Activated T-helper 2 cell treated with anti-CD3 and anti-CD28 coated beads, Interferon-gamma antibody, Interleukin-2, Interleukin-4, amounts not matched to agents 10 μg/mL and 5 μg/mL and 100 μg/mL, durations not matched to agents 14 hours and 24 hours and 36 hours (primary cell): ENCODE data around the gene MELTF. TPM values are rescaled to one million over a fixed set of nuclear protein-coding genes. Genes with fewer than 3 reads are reported as not detected.

Experiments
- DNase-seq: peaks from one replicate; pipeline ENCODE4 v3.0.0; 2021; ENCODE audit warnings: low spot score
- H3K27ac Mint-ChIP-seq: one replicate; pipeline ENCODE4 v1.8.0; 2021; ENCODE audit warnings: mixed read lengths
- H3K27me3 Mint-ChIP-seq: one replicate; pipeline ENCODE4 v1.8.0; 2021; ENCODE audit warnings: low read depth, mixed read lengths
- H3K36me3 Mint-ChIP-seq: one replicate; pipeline ENCODE4 v1.8.0; 2021; ENCODE audit warnings: low read depth, mixed read lengths
- H3K4me1 Mint-ChIP-seq: one replicate; pipeline ENCODE4 v1.8.0; 2021; ENCODE audit warnings: low read depth, mixed read lengths
- H3K4me3 Mint-ChIP-seq: one replicate; pipeline ENCODE4 v1.8.0; 2021; ENCODE audit warnings: low read depth, mild to moderate bottlenecking, moderate library complexity, mixed read lengths
- H3K9me3 Mint-ChIP-seq: one replicate; pipeline ENCODE4 v1.8.0; 2021; ENCODE audit warnings: mixed read lengths
- intact Hi-C: fragments of 100-400 bp; cut with micrococcal nuclease; formaldehyde crosslinking; loops from one replicate; pipeline ENCODE4 v1.15.1; 2023
- total RNA-seq: library from RNA; stranded (reverse); gene quantifications from 2 replicates; pipeline ENCODE4 v1.2.3, GENCODE V29; 2022

MELTF gene
- total RNA-seq, 1 donor from 2014 or later, result 7.6 TPM

- no peaks in the 10 kb centered on the region for H3K9me3 Mint-ChIP-seq
- H3K4me3 Mint-ChIP-seq, result no peak overlapping the region
- H3K27ac Mint-ChIP-seq, result no peak overlapping the region
- H3K4me1 Mint-ChIP-seq, result peaks cover 8% of the 10 kb centered on the region
- H3K36me3 Mint-ChIP-seq, result no peaks in the 10 kb centered on the region
- intact Hi-C loops, result no loop called here
- no peak for DNase-seq
- peaks cover 6% of the 10 kb centered on the region for H3K27me3 Mint-ChIP-seq
These were observed 55.0 kb downstream of the MELTF start for GRCh38 chr3:196974661-196975060.

GRCh38 chr3:196971094-196971698 lies 58.4 kb downstream of the MELTF start:
- Mint-ChIP-seq H3K4me1 (peaks cover 11% of the 10 kb centered on the region), H3K27ac (peak overlapping the region; percentile 22), H3K27me3 (peaks cover 6% of the 10 kb centered on the region), H3K4me3 (peak overlapping the region; percentile 21), H3K9me3 (no peaks in the 10 kb centered on the region), H3K36me3 (peaks cover 15% of the 10 kb centered on the region)
- DNase-seq, result no peak
- intact Hi-C loops, result no loop called here

- H3K27ac Mint-ChIP-seq, result peak overlapping the region; percentile 74
- H3K4me1 Mint-ChIP-seq, result peaks cover 11% of the 10 kb centered on the region
- peaks cover 21% of the 10 kb centered on the region for H3K36me3 Mint-ChIP-seq
- H3K27me3 Mint-ChIP-seq, result peaks cover 6% of the 10 kb centered on the region
- no peak for DNase-seq
- H3K4me3 Mint-ChIP-seq, result peak overlapping the region; percentile 80
- H3K9me3 Mint-ChIP-seq, result peaks cover 5% of the 10 kb centered on the region
- intact Hi-C loops, result no loop called here
These were observed 59.0 kb downstream of the MELTF start for GRCh38 chr3:196970547-196971093.

GRCh38 chr3:196969660-196970546 lies 59.7 kb downstream of the MELTF start:
- peak; percentile 63 for DNase-seq
- intact Hi-C loops, result loop anchor here (1.0 to 10.0 kb wide), 3 partner anchors 27 to 435 kb away; partner anchors contain the start of gene NCBP2
- peak overlapping the region; percentile 80 for H3K4me3 Mint-ChIP-seq
- peaks cover 11% of the 10 kb centered on the region for H3K4me1 Mint-ChIP-seq
- peaks cover 6% of the 10 kb centered on the region for H3K27me3 Mint-ChIP-seq
- H3K27ac Mint-ChIP-seq, result peak overlapping the region; percentile 74
- peaks cover 28% of the 10 kb centered on the region for H3K36me3 Mint-ChIP-seq
- H3K9me3 Mint-ChIP-seq, result peaks cover 9% of the 10 kb centered on the region

GRCh38 chr3:196969134-196969659 lies 60.4 kb downstream of the MELTF start:
- Mint-ChIP-seq H3K27me3 (peaks cover 6% of the 10 kb centered on the region), H3K9me3 (peaks cover 9% of the 10 kb centered on the region), H3K27ac (peak overlapping the region; percentile 76), H3K36me3 (peaks cover 28% of the 10 kb centered on the region), H3K4me1 (peaks cover 12% of the 10 kb centered on the region), H3K4me3 (peak overlapping the region; percentile 84)
- DNase-seq, result peak; percentile 48
- intact Hi-C loops, result loop anchor here (1.0 to 10.0 kb wide), 3 partner anchors 26 to 434 kb away; partner anchors contain the start of gene NCBP2

- Mint-ChIP-seq H3K27me3 (peaks cover 6% of the 10 kb centered on the region), H3K27ac (peak within 1 kb of the TSS; percentile 76), H3K36me3 (peaks cover 31% of the 10 kb centered on the region), H3K9me3 (peaks cover 9% of the 10 kb centered on the region), H3K4me3 (peak within 1 kb of the TSS; percentile 84), H3K4me1 (peaks cover 12% of the 10 kb centered on the region)
- DNase-seq, result peak; percentile 34
- intact Hi-C loops, result loop anchor here (1.0 to 10.0 kb wide), 3 partner anchors 26 to 434 kb away; partner anchors contain the start of gene NCBP2
These were observed 61.1 kb downstream of the MELTF start, which contains the start of gene PIGZ for GRCh38 chr3:196968233-196969133. PIGZ (minus strand) TSS chr3:196968833; CDS start chr3:196952031, 16,802 bp downstream.

GRCh38 chr3:196967412-196968232 lies 62.0 kb downstream of the MELTF start:
- Mint-ChIP-seq H3K27me3 (peaks cover 6% of the 10 kb centered on the region), H3K4me1 (peaks cover 12% of the 10 kb centered on the region)

GRCh38 chr3:196966526-196967401 lies 62.9 kb downstream of the MELTF start:
- intact Hi-C loops, result loop anchor here (10.0 kb wide), 1 partner anchor 432 kb away; no protein-coding TSS in a partner anchor
- DNase-seq, result no peak
- H3K27me3 Mint-ChIP-seq, result peaks cover 6% of the 10 kb centered on the region

More at GRCh38 chr3:196967412-196968232, 62.0 kb downstream of the MELTF start:
- Mint-ChIP-seq H3K4me3 (peak overlapping the region; percentile 75), H3K36me3 (peaks cover 34% of the 10 kb centered on the region), H3K27ac (no peak overlapping the region), H3K9me3 (peaks cover 9% of the 10 kb centered on the region)
- intact Hi-C loops, result loop anchor here (2.0 to 10.0 kb wide), 2 partner anchors 25 to 433 kb away; partner anchors contain the start of gene NCBP2
- DNase-seq, result no peak

GRCh38 chr3:196965804-196966173 lies 63.8 kb downstream of the MELTF start:
- intact Hi-C loops, result loop anchor here (10.0 kb wide), 1 partner anchor 431 kb away; no protein-coding TSS in a partner anchor
- Mint-ChIP-seq H3K4me3 (no peak overlapping the region), H3K4me1 (peaks cover 12% of the 10 kb centered on the region), H3K27ac (no peak overlapping the region), H3K36me3 (peaks cover 34% of the 10 kb centered on the region), H3K27me3 (peaks cover 6% of the 10 kb centered on the region), H3K9me3 (peaks cover 9% of the 10 kb centered on the region)
- DNase-seq, result no peak

More at GRCh38 chr3:196966526-196967401, 62.9 kb downstream of the MELTF start:
- H3K4me1 Mint-ChIP-seq, result peaks cover 12% of the 10 kb centered on the region
- no peak overlapping the region for H3K27ac Mint-ChIP-seq
- H3K9me3 Mint-ChIP-seq, result peaks cover 9% of the 10 kb centered on the region
- peak overlapping the region; percentile 16 for H3K4me3 Mint-ChIP-seq
- peaks cover 34% of the 10 kb centered on the region for H3K36me3 Mint-ChIP-seq

- Mint-ChIP-seq H3K4me1 (peaks cover 9% of the 10 kb centered on the region), H3K4me3 (no peak overlapping the region), H3K27ac (no peak overlapping the region), H3K9me3 (peaks cover 9% of the 10 kb centered on the region), H3K36me3 (peaks cover 34% of the 10 kb centered on the region), H3K27me3 (peaks cover 2% of the 10 kb centered on the region)
- intact Hi-C loops, result loop anchor here (10.0 kb wide), 1 partner anchor 430 kb away; no protein-coding TSS in a partner anchor
- no peak for DNase-seq
These were observed 64.4 kb downstream of the MELTF start for GRCh38 chr3:196965112-196965803.
